ENCODE results near the gene ACBD4.

GRCh38 chr17:45101546-45101882 lies 34.0 kb upstream of the ACBD4 start:
- no peak for TF ChIP-seq CTCF (IDR thresholded peaks at IDR 0.05)
- no peak for TF ChIP-seq POLR2A (IDR thresholded peaks at IDR 0.05)

Data from gastroesophageal sphincter (tissue), 3 donors.